C4-2B (cell line): ENCODE measurements around the gene SERTAD3.

Experiments used
- ZFX ChIP-seq: fragments of 450-650 bp; IDR thresholded peaks from 2 replicates; pipeline ENCODE4 v1.6.1; 2017
- TF ChIP-seq, protein P1 (sequence below): fragments of 450-650 bp; conservative IDR thresholded peaks from 2 replicates; pipeline ENCODE4 v1.5.1; 2017; ENCODE audit warnings: mild to moderate bottlenecking

DNA sequence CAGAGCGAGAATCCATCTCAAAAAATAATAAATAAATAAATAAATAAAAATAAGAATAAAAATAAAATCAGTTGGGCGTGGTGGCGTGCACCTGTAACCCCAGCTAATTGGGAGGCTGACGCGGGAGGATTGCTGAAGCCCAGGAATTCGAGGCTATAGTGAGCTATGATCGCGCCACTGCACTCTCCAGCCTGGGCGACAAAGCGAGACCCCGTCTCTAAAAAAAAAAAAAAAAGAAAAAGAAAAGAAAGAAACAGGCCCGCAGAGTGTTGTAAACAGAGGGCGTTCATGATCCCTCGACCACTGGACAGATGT, 23.7 kb downstream of the SERTAD3 start:
- TF ChIP-seq, protein P1, sequence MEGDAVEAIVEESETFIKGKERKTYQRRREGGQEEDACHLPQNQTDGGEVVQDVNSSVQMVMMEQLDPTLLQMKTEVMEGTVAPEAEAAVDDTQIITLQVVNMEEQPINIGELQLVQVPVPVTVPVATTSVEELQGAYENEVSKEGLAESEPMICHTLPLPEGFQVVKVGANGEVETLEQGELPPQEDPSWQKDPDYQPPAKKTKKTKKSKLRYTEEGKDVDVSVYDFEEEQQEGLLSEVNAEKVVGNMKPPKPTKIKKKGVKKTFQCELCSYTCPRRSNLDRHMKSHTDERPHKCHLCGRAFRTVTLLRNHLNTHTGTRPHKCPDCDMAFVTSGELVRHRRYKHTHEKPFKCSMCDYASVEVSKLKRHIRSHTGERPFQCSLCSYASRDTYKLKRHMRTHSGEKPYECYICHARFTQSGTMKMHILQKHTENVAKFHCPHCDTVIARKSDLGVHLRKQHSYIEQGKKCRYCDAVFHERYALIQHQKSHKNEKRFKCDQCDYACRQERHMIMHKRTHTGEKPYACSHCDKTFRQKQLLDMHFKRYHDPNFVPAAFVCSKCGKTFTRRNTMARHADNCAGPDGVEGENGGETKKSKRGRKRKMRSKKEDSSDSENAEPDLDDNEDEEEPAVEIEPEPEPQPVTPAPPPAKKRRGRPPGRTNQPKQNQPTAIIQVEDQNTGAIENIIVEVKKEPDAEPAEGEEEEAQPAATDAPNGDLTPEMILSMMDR: no peak
- TF ChIP-seq ZFX: no peak
